GM19099 (cell line): Measurements from ENCODE around the gene XRN2.

Experiments used
- POLR2A ChIP-seq: IDR thresholded peaks from 3 replicates; pipeline ENCODE4 v1.6.1; 2011; ENCODE audit warnings: low read depth; ENCODE audit not compliant: insufficient read length; ENCODE audit errors: extremely low read depth

XRN2 gene

DNA sequence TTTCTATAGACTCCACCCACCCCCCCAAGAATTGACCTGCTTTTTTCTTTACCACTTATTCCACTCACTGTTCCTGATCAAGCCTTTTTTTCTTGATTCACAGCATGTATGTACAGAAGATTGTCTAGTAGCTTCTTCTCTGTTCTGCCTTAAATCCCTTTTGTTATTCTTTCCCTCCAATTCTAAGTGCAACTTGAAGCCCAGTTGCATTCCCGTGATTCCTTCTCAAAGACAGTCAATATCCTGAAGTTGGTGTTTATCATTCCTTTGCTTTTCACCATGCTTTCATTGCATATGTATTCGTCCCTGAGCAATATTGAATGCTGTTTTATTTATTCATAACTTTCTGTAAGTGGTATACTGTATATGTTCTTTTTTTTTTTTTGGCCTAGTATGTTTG is 21.0 kb downstream of the XRN2 start:
- no peak for TF ChIP-seq POLR2A

DNA sequence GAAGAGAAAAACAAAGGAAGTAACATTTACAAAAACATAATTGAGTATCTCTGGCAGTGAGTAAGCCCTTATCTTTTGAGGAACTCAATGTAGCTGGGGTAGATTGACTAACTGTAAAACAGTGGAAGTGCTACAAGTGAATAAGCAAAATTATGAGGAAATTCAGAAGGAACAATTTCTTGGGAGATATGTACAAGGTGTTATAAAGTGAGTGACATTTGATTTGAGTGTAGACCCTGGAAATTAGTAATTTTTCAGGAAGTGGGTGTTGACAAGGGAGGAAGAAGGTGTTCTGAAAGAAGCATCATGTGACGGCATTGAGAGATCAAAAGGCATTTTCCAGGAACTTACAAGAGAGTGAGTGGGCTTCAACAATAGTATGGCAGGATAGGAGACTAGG is 22.2 kb downstream of the XRN2 start:
- no peak for TF ChIP-seq POLR2A

DNA sequence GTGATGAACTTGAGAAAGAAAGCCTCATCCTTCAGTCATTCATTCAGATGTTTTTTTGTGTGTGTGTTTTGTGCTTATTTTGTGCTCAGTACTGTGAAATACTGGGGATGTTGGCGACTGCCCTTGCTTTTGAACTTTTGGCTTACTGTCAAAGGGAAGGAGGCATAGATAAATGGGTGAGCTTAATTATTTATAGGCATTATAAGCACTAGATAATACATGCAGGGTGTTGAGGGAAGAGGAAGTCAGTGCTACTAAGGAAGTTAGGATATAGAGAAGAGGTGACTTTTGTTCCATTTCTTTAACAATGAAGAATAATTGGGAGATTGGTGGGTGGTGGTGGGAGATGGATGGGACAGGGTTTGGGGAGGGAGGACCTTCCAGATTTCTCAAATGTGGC is 23.6 kb downstream of the XRN2 start:
- TF ChIP-seq POLR2A, result no peak

DNA sequence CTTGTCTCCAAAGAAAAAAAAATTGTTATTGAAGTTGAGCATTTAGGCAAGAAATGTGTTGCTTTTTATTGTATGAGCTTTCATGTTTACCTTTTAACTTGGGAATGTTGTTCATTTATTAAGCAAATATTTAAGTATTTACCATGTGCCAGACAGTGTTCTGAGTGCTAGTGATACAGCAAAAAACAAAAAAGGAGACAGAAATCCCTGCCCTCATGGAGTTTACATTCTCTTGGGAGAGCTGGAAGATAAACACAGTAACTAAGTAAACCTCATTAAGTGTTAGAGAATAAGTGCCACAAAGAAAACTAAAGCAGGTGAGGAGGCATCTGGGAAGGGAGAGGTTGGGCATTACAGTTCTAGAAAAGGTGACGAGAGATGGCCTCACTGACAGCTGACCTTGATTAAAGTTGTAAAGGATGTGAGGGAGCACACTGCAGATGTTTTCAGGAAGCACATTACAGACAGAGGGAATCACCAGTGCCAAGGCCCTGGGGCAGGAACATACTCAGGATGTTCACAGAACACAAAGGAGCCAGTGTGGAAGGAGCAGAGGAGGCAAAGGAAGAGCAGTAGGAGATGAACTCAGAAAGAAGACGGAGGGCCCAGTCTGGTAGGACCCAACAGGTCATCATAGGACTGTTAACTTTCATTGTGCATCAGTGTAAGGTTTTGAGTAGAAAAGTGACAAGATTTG is 33.5 kb downstream of the XRN2 start:
- TF ChIP-seq POLR2A, result no peak

DNA sequence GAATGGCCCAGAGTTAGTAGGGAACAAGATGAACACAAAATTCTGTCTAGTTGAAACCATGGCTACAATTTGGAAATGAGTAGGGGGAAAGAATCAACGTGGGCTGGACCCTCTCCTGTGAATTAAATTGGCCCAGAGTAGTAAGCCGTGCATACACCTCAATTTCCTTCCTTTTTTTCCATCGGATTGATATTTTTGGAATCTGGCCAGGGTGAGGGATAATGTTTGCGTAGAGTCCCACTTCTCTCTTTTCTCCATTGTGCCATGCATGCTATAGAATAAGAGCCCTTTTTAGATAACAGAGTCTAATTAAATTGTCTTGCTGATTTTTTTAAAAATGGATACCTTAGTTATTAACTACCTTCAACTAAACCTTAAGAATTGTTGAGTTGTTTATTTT is 35.2 kb downstream of the XRN2 start:
- TF ChIP-seq POLR2A, result no peak

- TF ChIP-seq POLR2A, result no peak
Observed at GRCh38 chr20:21339499-21339898, 36.4 kb downstream of the XRN2 start.

GRCh38 chr20:21340991-21341697 is 38.0 kb downstream of the XRN2 start:
- no peak for TF ChIP-seq POLR2A

DNA sequence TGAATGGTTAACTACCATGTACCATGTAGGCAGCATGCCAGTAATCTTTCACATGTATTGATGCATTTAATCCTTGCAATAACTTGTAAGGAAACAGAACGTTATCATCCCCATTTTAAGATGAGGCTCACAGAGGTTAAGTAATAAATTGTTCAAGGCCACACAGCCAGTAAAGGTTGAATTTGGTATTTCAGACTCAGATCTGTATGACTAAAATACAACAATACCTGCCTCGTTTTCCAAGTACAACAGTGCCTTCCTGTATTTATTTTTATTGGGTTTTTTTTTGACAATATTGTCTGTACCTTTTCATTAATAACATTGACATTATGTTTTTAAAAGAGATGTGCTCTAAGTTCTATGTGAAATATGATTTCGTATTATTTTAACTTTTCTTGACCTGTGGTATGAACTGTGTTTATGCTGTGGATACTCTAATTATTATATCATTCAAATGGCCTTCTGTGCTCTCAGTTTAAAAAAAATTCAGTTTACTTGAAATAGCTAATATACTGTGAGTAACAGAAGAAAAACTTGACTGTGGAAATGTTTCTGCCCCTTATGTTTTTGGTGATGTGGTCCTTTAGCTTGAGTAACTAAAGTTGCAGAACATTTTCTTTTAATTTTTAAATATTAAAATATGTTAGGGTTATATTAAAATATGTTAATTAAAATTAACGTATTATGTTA is 39.7 kb downstream of the XRN2 start:
- TF ChIP-seq POLR2A, result no peak

DNA sequence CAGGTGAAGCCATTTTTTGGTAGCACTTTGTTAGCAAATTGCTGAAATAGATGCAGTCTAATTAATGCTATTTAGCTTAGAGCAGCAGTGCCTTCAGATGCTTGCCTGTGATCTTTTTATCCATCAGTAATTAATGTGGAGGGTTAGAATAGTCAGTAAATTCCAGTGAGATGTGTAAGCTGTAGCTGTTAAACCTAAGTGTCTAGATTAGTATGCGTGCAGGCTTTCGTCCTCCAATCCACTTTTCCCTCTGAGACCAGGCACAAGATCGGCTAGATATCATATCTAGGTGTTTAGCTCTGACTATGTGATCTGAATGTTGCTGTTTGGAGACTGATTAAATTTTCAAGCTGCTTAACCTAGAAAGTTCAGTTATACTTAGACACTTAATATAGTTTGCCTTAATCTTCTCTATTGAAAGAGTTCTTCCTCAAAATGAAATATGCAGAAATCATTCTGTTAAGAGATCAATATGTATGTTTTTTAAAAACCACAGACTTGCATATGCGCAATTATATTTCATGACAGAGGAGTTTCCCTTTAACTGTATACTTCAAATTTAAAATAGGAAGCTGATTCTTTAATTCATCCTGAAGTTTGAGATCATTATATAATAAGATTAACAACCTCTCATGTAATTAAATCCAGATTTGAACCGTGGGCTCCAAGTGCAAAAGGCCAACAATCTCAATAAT is 41.2 kb downstream of the XRN2 start:
- no peak for TF ChIP-seq POLR2A

- TF ChIP-seq POLR2A, result no peak
Observed at GRCh38 chr20:21344961-21345360, 41.8 kb downstream of the XRN2 start.

DNA sequence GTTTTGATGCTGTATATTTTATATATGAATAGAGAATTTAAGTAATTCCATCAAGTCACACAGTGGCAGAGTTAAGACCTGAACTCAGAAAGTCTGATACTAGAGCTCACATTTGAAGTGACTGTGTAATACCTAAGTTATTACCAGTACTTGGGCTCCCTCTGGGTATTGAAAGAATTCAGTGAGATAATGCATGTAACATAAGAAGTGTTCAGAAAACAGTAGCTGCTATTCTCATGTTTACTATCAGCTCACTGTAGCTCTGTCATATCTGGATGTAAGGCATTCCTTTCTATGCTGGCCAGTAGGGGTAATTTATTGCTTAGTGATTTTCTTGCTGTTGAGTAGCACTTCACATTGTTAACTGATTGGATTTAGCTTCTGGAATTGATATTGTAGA is 49.6 kb downstream of the XRN2 start:
- TF ChIP-seq POLR2A, result no peak

DNA sequence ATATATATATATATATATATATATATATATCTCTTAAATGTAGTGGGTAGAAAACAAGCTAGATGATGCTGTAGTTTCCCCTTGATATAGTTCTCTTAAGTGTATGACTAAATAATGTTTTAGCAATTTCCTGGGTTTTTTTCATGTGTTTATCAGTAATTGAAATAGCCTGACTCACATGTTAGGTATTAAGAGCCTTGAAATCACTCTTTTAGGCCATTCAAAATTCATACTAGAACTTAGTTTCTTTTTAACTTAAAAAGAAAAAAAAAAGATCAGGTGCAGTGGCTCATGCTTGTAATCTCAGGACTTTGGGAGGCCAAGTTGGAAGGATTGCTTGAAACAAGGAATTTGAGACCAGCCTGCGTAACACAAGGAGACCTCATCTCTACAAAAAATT is 50.1 kb downstream of the XRN2 start:
- TF ChIP-seq POLR2A, result no peak

DNA sequence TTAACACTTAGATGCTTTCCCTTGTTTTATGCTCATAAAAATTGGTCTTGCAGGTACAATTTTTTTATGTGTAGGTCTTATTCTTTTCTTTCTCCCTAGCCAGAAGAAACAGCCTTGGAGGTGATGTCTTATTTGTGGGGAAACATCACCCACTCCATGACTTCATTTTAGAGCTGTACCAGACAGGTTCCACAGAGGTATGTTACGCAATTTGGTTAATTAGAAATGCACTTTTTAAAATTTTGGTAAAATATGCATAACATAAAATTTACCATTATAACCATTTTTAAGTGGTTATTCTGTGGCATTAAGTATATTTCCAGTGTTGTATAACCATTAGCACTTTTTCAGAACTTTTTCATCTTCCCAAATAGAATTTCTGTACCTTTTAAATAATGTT is 52.9 kb downstream of the XRN2 start:
- TF ChIP-seq POLR2A, result no peak

- TF ChIP-seq POLR2A, result no peak
Observed at GRCh38 chr20:21356386-21356785, 53.3 kb downstream of the XRN2 start.

GRCh38 chr20:21357844-21358243 is 54.7 kb downstream of the XRN2 start:
- no peak for TF ChIP-seq POLR2A
